CD4-positive, alpha-beta T cell treated with Interleukin-21 for 1 hour (primary cell): ENCODE results near the gene HSD11B2.

ENCODE experiments used
- DNase-seq: peaks from one replicate; pipeline ENCODE4 v3.0.0-alpha.2; 2020

HSD11B2 gene

DNA sequence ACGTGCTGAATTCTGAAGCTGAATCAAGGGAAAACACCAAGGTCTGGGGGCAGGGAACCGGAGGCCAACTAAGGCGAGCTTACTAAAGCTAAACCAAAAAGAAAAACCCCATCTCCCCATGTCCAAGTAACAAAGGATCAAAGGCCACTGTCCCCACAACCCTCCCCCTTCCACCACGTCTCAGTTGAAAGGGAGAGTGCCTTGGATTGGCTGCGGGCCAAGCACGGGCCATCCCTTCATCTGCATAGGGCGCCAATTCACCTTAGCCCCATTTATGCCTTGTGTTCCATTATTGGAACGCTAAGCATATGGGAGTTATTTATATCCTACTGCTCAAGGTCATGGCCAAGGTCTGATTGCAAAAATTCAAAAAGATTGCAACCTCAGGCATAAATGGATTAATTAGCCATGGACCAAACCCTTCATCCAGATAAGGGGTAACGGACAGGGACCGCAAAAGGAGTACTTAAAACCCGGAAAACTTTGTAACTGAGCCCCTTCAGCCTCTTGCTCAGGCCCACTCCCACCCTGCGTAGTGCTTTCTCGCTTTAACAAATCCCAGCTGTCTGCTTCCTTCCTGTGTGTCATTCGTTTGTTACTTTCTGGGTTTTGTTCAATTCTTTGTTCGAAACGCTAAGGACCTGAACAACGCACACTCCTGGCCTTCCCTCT lies 50.8 kb downstream of the HSD11B2 start:
- peak; percentile 56 for DNase-seq

DNA sequence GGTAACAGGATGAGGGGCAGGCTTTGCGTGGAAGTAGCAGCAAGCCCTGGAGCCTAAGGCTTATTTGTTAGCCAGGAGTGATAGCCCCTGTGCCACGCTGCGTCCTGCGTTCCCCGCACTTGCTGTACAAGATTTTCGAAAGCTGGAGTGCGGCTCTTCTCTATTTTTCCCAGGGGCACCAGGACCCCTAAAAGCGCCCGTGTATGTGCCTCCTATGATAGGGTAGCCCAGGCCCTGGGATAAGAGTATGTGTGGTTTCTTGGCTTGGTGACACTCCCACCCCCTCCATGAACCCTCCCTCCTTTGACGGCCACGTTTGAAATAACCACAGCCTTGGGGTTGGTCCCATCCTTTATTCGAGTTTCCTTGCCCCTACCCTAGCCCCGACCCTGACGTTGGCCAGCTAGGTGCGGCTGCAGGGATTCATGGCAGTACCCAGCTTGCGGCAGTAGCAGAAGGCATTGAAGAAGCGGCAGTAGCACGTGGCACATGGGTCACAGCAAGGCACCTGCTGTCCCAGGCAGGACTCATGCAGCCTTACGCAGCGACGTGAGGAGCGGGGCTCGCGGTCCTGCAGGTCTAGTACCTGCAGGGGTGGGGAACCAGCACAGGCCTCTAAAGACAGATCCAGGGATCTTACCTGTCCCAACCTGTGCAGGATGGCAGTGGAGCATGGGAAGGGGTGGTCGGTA lies 51.5 kb downstream of the HSD11B2 start:
- no peak for DNase-seq

DNA sequence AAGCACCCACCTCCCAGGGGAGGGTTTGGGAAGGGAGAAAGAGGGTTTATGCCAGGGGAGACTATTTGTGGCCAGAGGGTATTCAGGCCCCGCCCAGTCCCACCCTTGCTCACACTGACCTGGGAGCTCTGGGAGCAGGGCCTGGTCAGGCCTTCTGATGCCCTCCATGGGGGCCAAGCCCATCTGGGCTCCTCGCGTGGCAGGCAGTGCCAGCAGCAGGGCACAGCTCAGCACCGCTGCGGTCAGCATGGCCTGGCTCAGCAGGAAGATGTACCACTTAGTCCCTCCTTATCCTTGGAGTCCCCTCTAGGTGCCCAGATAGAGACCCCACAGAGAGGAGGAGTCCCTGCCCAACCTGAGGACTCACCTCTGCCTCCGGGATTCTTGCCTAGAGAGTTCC lies 52.2 kb downstream of the HSD11B2 start, which contains the start of gene AGRP:
Gene AGRP, minus strand, starts transcription at position 398 of the 400 bp plus-strand sequence. Its CDS starts 149 bp downstream, at position 249.
- DNase-seq = no peak

DNA sequence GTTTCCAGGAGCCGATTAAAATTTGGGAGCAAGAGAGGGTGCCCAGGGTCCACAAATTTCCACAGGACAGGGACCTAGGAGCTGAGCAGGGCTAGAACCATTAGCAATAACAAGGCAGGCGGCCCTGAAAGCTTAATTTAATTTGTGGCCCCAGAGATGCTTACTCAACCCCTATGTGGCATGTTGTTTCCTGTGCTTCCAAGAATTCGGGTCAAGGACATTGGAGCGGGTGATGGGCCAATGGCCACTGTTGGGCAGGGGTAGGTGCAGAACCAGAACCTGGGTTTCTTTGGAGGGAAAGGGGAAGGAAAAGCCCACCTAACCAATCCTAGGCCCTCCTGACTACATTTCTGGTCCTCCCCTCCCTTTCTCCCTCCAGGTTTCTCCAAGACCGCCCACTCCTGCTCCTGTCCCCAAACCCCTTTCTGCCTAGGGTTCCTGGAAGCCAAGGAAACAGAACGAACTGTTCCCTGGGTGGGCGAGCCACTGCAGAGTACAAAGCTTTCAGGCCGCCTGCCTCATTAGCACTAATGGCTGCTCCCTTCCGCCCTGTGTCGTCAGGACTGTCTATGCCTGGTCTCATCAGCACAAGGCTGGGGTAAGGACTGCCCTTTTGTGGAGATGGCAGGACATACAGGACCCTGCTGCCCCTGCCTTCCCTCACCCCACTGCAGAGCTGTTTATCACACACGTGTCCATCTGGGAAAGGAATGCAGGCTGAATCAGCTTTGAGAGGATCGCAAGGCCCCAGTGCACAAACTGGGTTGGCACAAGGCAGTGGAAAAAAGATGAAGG lies 53.0 kb downstream of the HSD11B2 start:
- DNase-seq = no peak

DNA sequence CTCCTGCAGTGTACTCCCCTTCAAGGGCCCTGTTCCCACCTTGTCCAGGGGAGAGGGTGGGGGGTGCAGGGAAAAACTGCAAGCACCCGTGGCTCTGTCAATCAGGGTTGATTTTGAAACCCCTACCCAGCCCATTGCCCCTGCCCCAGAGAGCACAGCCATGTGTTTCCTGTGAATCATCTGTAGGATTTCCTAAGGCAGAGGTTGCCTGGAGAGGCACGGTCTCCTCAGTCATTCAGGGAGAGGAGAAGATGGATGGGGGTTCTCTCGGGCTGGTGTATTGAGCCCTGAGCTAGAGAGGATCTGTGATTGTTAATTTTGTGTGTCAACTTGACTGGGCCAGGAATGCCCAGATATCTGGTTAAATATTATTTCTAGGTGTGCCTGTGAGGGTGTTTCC lies 55.9 kb downstream of the HSD11B2 start:
- DNase-seq = no peak
